ENCODE data around the gene CD300C. TPM values are rescaled to one million over a fixed set of nuclear protein-coding genes. Genes with fewer than 3 reads are reported as not detected.
"Not testable (repeated sequence)": the region's sequence is repeated elsewhere in the genome, so short reads cannot be mapped to it uniquely, and the experiment has no call there.

The CD300C gene
- total RNA-seq, 1 donor from 2014 or later: 13.9 TPM

- H3K36me3 ChIP-seq: no peaks in the 10 kb centered on the region
- DNase-seq: no peak
- ATAC-seq: peak; percentile 69 to 71
- no peak for TF ChIP-seq CTCF (IDR thresholded peaks at IDR 0.05)
- no peak overlapping the region for H3K4me3 ChIP-seq
- H3K9me3 ChIP-seq: no peaks in the 10 kb centered on the region
- peak overlapping the region; percentile 73 for H3K27ac ChIP-seq
- intact Hi-C loops (cut with DNase I): no loop called here
- H3K27me3 ChIP-seq (ENCODE audit: low read depth): no peaks in the 10 kb centered on the region
- H3K4me1 ChIP-seq: no peaks in the 10 kb centered on the region
Measured at GRCh38 chr17:74521701-74522201, 24.2 kb downstream of the CD300C start.

GRCh38 chr17:74520790-74521480 is 25.0 kb downstream of the CD300C start:
- H3K27me3 ChIP-seq (ENCODE audit: low read depth): no peaks in the 10 kb centered on the region
- no peak for TF ChIP-seq CTCF (IDR thresholded peaks at IDR 0.05)
- H3K27ac ChIP-seq: peak overlapping the region; percentile 73
- DNase-seq: no peak
- H3K36me3 ChIP-seq: no peaks in the 10 kb centered on the region
- intact Hi-C loops (cut with DNase I): no loop called here
- peak; percentile 67 to 76 for ATAC-seq
- H3K4me1 ChIP-seq: no peaks in the 10 kb centered on the region
- H3K9me3 ChIP-seq: no peaks in the 10 kb centered on the region
- H3K4me3 ChIP-seq: peak overlapping the region; percentile 8

- DNase-seq (peak; percentile 70), ATAC-seq (peak; percentile 66 to 67)
- TF ChIP-seq CTCF (IDR thresholded peaks at IDR 0.05): no peak
- intact Hi-C loops (cut with DNase I): no loop called here
- Histone ChIP-seq H3K4me1 (no peaks in the 10 kb centered on the region), H3K27ac (peak overlapping the region; percentile 73), H3K4me3 (no peak overlapping the region), H3K9me3 (no peaks in the 10 kb centered on the region), H3K36me3 (no peaks in the 10 kb centered on the region), H3K27me3 (ENCODE audit: low read depth) (no peaks in the 10 kb centered on the region)
Measured at GRCh38 chr17:74520016-74520434, 25.9 kb downstream of the CD300C start.

GRCh38 chr17:74518413-74518981 is 27.4 kb downstream of the CD300C start:
- intact Hi-C loops (cut with DNase I); DNase-seq: not testable (repeated sequence)

GRCh38 chr17:74516561-74517328 is 29.2 kb downstream of the CD300C start:
- no peak overlapping the region for H3K4me3 ChIP-seq
- H3K4me1 ChIP-seq: no peaks in the 10 kb centered on the region
- no peaks in the 10 kb centered on the region for H3K9me3 ChIP-seq
- ATAC-seq (no peak), DNase-seq (no peak)
- intact Hi-C loops (cut with DNase I): no loop called here
- H3K27me3 ChIP-seq (ENCODE audit: low read depth): no peaks in the 10 kb centered on the region
- H3K27ac ChIP-seq: no peak overlapping the region
- no peaks in the 10 kb centered on the region for H3K36me3 ChIP-seq
- no peak for TF ChIP-seq CTCF (IDR thresholded peaks at IDR 0.05)

More at GRCh38 chr17:74518413-74518981, 27.4 kb downstream of the CD300C start:
- H3K9me3 ChIP-seq; ATAC-seq; H3K27ac ChIP-seq; H3K4me3 ChIP-seq; H3K4me1 ChIP-seq; H3K36me3 ChIP-seq; H3K27me3 ChIP-seq (ENCODE audit: low read depth): not testable (repeated sequence)
